NCI-H2227 (cell line): ENCODE data around the gene PCP4.
A peak's percentile ranks its signal among the peaks of the same experiment; 100 is the strongest.

ENCODE experiments used
- DNase-seq: peaks from one replicate; lab custom pipeline; 2025; ENCODE audit not compliant: unreplicated experiment; lab: John Stamatoyannopoulos, UW

Gene PCP4

GRCh38 chr21:39918558-39918957, 51.3 kb downstream of the PCP4 start:
- DNase-seq: no peak

GRCh38 chr21:39923476-39923875, 56.2 kb downstream of the PCP4 start:
- DNase-seq: no peak

- no peak for DNase-seq
These were observed 57.5 kb downstream of the PCP4 start for GRCh38 chr21:39924577-39925308.

- no peak for DNase-seq
These were observed 60.2 kb downstream of the PCP4 start for GRCh38 chr21:39927304-39927886.

- no peak for DNase-seq
These were observed 65.1 kb downstream of the PCP4 start for GRCh38 chr21:39932335-39932734.

GRCh38 chr21:39934895-39935294, 67.7 kb downstream of the PCP4 start:
- no peak for DNase-seq

- no peak for DNase-seq
These were observed 68.5 kb downstream of the PCP4 start for GRCh38 chr21:39935716-39936115.

- no peak for DNase-seq
These were observed 70.9 kb downstream of the PCP4 start for GRCh38 chr21:39938086-39938625.

GRCh38 chr21:39946199-39946598, 79.0 kb downstream of the PCP4 start:
- DNase-seq: no peak

- no peak for DNase-seq
These were observed 79.8 kb downstream of the PCP4 start for GRCh38 chr21:39947031-39947430.

- no peak for DNase-seq
These were observed 84.2 kb downstream of the PCP4 start for GRCh38 chr21:39951183-39952101.

- DNase-seq: peak; percentile 3
These were observed 85.0 kb downstream of the PCP4 start for GRCh38 chr21:39952265-39952664.

- DNase-seq: no peak
These were observed 87.3 kb downstream of the PCP4 start for GRCh38 chr21:39954570-39954969.

- no peak for DNase-seq
These were observed 88.1 kb downstream of the PCP4 start for GRCh38 chr21:39955326-39955725.

- DNase-seq: no peak
These were observed 89.3 kb downstream of the PCP4 start for GRCh38 chr21:39956586-39956985.

GRCh38 chr21:39958731-39959130, 91.5 kb downstream of the PCP4 start:
- no peak for DNase-seq

- no peak for DNase-seq
These were observed 94.0 kb downstream of the PCP4 start for GRCh38 chr21:39961251-39961650.

- DNase-seq: no peak
These were observed 97.8 kb downstream of the PCP4 start for GRCh38 chr21:39965026-39965425.

GRCh38 chr21:39966786-39967185, 99.5 kb downstream of the PCP4 start:
- no peak for DNase-seq

GRCh38 chr21:39968010-39968409, 100.8 kb downstream of the PCP4 start:
- no peak for DNase-seq

GRCh38 chr21:39969691-39970364, 102.6 kb downstream of the PCP4 start:
- no peak for DNase-seq
